ENCODE results near the gene REXO1. TPM values are rescaled to one million over a fixed set of nuclear protein-coding genes. Genes with fewer than 3 reads are reported as not detected.
A peak's percentile ranks its signal among the peaks of the same experiment; 100 is the strongest.

The REXO1 gene
- total RNA-seq, 1 donor, result 9.0 TPM

- H3K4me3 ChIP-seq (ENCODE audit: low read depth, low read length), result peak overlapping the region; percentile 90
- DNase-seq (ENCODE audit: low read depth), result no peak
- TF ChIP-seq, protein P1, sequence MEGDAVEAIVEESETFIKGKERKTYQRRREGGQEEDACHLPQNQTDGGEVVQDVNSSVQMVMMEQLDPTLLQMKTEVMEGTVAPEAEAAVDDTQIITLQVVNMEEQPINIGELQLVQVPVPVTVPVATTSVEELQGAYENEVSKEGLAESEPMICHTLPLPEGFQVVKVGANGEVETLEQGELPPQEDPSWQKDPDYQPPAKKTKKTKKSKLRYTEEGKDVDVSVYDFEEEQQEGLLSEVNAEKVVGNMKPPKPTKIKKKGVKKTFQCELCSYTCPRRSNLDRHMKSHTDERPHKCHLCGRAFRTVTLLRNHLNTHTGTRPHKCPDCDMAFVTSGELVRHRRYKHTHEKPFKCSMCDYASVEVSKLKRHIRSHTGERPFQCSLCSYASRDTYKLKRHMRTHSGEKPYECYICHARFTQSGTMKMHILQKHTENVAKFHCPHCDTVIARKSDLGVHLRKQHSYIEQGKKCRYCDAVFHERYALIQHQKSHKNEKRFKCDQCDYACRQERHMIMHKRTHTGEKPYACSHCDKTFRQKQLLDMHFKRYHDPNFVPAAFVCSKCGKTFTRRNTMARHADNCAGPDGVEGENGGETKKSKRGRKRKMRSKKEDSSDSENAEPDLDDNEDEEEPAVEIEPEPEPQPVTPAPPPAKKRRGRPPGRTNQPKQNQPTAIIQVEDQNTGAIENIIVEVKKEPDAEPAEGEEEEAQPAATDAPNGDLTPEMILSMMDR (IDR thresholded peaks at IDR 0.05; ENCODE audit: insufficient read depth, low read length), result no peak
These were observed 14.4 kb upstream of the REXO1 start for GRCh38 chr19:1862424-1863327.

DNA sequence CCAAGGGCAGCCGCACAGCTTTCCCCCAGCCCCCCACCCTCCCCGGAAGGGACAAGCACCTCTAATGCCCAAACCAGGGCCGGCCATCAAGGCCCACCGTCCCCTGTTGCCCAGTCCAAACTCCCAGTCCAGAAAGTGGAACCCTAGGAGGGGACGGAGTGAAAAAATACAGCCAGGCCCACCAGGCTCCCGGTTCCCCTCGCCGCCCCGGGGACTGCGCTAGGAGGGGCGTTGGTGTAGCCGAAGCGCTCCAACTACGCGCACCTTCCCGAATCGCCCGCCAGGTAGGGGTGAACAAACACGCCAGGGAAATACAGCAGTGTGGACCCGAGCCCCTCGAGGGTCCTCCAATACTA, 13.8 kb upstream of the REXO1 start:
- TF ChIP-seq, protein P1 (IDR thresholded peaks at IDR 0.05; ENCODE audit: insufficient read depth, low read length), result no peak
- peak overlapping the region; percentile 90 for H3K4me3 ChIP-seq (ENCODE audit: low read depth, low read length)
- DNase-seq (ENCODE audit: low read depth), result no peak

DNA sequence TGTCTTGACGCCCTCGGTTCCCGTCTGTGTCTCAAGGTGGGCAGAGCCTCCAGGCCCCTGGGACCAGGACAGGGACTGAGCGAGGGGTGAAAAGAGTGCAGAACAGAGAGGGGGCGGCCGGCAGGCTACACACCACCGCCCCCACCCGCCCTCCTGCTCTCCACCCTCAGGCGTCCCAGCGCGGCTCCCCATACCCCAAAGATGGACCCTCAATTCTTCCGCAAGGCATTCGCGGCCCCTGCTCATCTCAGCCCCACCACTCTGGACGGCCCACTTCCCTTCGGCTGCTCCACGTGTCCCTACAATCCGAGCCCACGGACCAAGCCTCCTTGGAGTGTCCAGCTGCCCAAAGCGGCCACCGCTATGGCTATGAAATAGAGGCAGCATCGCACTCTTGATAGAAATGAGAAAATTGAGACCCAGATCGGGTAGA, 13.3 kb upstream of the REXO1 start:
- no peak for DNase-seq (ENCODE audit: low read depth)
- TF ChIP-seq, protein P1 (IDR thresholded peaks at IDR 0.05; ENCODE audit: insufficient read depth, low read length), result no peak
- peak overlapping the region; percentile 90 for H3K4me3 ChIP-seq (ENCODE audit: low read depth, low read length)

DNA sequence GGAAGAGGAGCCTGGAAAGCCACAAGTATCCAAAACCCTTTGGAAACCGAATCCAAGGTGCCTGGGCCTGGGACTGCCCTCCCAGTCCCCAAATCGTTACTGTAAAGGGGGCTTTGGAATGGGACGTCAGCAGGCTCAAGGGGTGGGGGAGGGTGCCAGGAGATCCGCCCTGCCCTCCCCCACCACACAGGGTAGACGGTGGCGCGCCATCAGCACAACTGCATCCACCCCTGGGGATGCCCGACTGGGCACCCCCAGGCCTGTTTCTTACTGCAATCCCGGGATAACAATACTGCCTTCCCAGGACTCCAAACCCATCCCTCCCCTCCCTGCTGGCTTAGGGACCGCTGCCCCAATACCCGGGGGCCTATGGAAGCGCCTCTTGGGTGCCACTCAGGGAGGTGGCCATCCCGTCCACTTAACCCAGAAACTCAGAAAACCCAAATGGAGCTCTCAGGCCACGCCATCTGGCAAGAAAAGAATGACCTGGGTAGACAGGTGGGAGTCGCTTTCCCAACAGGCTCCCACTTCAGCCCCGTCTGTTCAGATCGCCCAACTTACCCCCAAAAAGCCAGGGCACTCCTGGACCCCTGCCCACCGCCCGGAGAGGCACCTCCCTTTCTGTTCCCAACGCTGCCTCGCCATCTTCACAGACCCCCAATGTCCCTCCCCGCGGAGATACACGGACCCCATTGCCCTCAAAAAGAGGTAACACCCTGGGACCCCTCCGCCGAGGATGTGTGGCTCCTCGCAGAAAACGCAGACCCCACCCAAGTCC, 12.7 kb upstream of the REXO1 start:
- DNase-seq (ENCODE audit: low read depth), result no peak
- H3K4me3 ChIP-seq (ENCODE audit: low read depth, low read length), result peak overlapping the region; percentile 90
- TF ChIP-seq, protein P1 (IDR thresholded peaks at IDR 0.05; ENCODE audit: insufficient read depth, low read length), result no peak

DNA sequence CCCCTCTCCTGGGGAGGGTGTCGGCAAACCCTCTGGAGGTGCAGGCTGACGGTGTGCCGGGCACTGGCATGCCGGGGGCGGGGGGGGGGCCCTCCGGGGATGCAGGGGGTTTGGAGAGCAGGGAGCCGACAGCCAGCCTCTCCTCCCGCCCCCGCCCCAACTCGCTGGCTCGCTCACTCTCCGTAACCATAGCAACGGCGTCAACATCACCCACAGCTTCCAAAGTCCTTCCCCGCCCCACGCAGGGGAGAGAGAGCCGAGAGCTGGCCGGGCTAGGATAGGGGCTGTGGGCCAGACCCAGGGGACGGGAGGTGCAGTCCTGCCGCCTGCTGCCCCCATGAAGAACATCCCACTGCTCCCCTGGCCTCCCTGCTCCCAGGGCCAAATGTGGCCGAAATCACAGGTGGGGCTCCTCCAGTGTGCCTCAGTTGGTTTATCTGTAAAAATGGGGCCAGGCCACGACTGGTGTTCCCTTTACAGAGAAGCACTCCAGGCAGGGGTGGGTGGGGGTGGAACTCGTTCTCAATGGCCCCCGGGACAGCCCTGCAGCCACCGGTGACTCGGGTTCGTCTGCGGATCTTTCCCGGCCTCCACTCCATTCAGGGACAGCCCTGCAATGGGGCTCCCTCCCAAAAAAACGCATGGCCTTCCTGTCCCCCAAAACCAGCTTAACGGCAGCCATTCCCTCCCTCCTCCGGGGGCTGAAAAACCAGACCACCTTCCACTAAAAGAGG, 11.9 kb upstream of the REXO1 start:
- peak; percentile 81 for DNase-seq (ENCODE audit: low read depth)
- H3K4me3 ChIP-seq (ENCODE audit: low read depth, low read length), result peak overlapping the region; percentile 90
- TF ChIP-seq, protein P1 (IDR thresholded peaks at IDR 0.05; ENCODE audit: insufficient read depth, low read length), result no peak

DNA sequence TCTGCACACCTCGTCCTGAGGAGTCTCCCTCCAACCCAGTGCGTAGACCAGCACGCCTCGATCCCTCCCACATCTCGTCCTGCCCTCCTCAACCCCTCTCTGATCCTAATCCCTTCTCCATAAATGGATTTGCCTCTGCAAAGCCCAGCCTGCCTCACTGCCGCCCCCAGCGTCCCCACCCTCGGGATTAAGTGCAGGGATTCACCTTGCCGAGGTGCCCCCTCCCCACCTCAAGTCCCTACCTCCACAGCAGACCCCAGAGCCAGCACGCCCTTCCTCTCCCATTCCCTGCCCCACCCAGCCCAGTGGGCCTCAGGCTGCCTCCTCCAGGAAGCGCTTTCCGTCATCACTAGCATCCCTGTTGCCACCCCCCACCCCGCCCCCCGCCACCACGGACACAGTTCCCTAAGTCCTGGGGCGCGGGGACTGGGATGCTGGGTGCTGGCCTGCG, 11.1 kb upstream of the REXO1 start:
- TF ChIP-seq, protein P1 (IDR thresholded peaks at IDR 0.05; ENCODE audit: insufficient read depth, low read length), result no peak
- DNase-seq (ENCODE audit: low read depth), result no peak
- peak overlapping the region; percentile 90 for H3K4me3 ChIP-seq (ENCODE audit: low read depth, low read length)
